Measurements from ENCODE around the gene BMI1. TPM values are rescaled to one million over a fixed set of nuclear protein-coding genes. Genes with fewer than 3 reads are reported as not detected.

Gene BMI1
- total RNA-seq, 3 donors from 2014 or later (not counting 1 experiment from before 2014, with no cell fraction given): 60.5 to 69.8 (median 66.4) TPM

DNA sequence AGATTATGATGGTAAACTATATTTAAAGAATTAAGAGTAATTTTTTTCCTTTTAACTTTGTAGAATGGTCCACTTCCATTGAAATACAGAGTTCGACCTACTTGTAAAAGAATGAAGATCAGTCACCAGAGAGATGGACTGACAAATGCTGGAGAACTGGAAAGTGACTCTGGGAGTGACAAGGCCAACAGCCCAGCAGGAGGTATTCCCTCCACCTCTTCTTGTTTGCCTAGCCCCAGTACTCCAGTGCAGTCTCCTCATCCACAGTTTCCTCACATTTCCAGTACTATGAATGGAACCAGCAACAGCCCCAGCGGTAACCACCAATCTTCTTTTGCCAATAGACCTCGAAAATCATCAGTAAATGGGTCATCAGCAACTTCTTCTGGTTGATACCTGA lies 8.3 kb downstream of the BMI1 start:
- Mint-ChIP-seq H3K27me3 (ENCODE audit: low read depth in 2 of 2) (peaks cover 6 to 8% of the 10 kb centered on the region in 2 donors), H3K9me3 (peaks cover 0 to 2% of the 10 kb centered on the region in 2 donors), H3K27ac (no peak overlapping the region), H3K4me1 (peaks cover 33 to 35% of the 10 kb centered on the region in 2 donors), H3K4me3 (no peak overlapping the region), H3K36me3 (peaks cover 10% of the 10 kb centered on the region)
- H3K4me1 ChIP-seq (ENCODE audit: control insufficient read depth, insufficient read depth, low read length): peaks cover 25% of the 10 kb centered on the region
- H3K9me3 ChIP-seq (ENCODE audit: control insufficient read depth, insufficient read depth, low read length): peaks cover 4% of the 10 kb centered on the region
- 97% methylated on average over 3 of the region's 3 CpGs for WGBS (ENCODE audit: insufficient coverage)
- H3K4me3 ChIP-seq (ENCODE audit: low read length): no peak overlapping the region
- H3K27ac ChIP-seq (ENCODE audit: low read length): no peak overlapping the region
- DNase-seq (no peak), ATAC-seq (no peak)
- peaks cover 8% of the 10 kb centered on the region for H3K27me3 ChIP-seq (ENCODE audit: control insufficient read depth, insufficient read depth, low read length)
- no peak for TF ChIP-seq CTCF (IDR thresholded peaks at IDR 0.05)
- peaks cover 20% of the 10 kb centered on the region for H3K36me3 ChIP-seq (ENCODE audit: control insufficient read depth, insufficient read depth, low read length)
- intact Hi-C loops (cut with micrococcal nuclease): loop anchor here (10.0 kb wide), 1 partner anchor 386 kb away; the partner anchor contains the start of gene PIP4K2A

DNA sequence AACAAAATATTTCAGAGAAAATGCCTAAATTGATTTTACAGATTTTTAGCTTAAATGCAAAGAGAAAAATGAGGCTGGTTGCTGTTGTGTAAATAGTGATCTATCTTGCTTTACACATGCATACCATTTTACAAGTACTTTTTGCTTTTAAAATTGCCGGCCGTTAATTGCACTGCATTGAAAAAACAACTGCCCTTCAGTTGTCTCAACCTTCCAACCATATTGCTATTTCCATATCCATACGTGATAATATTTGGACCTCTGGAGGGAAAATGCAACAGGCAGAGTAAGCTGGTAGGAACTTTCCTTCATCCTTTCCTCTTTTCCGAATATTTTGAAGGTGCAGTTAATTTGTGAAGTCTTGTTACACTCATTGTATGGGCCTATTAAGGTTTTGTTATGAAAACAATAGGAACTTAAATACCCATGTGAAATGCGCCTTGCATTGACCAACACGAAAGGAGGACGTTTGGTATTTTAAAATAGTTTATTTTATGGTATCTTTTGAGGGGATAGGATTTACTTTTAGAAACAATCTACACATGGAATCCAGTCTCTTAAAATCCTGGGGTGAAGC lies 11.3 kb downstream of the BMI1 start:
- H3K4me3 ChIP-seq (ENCODE audit: low read length): no peak overlapping the region
- ATAC-seq: no peak
- no peak for DNase-seq
- peaks cover 42% of the 10 kb centered on the region for H3K4me1 ChIP-seq (ENCODE audit: control insufficient read depth, insufficient read depth, low read length)
- peaks cover 10% of the 10 kb centered on the region for H3K36me3 Mint-ChIP-seq
- 94% methylated on average over 7 of the region's 7 CpGs for WGBS (ENCODE audit: insufficient coverage)
- H3K36me3 ChIP-seq (ENCODE audit: control insufficient read depth, insufficient read depth, low read length): peaks cover 17% of the 10 kb centered on the region
- no peak for TF ChIP-seq CTCF (IDR thresholded peaks at IDR 0.05)
- peaks cover 27% of the 10 kb centered on the region for H3K27me3 ChIP-seq (ENCODE audit: control insufficient read depth, insufficient read depth, low read length)
- peaks cover under 1 to 15% of the 10 kb centered on the region in 2 donors for H3K27me3 Mint-ChIP-seq (ENCODE audit: low read depth in 2 of 2)
- H3K9me3 Mint-ChIP-seq: peaks cover 0 to 2% of the 10 kb centered on the region in 2 donors
- H3K4me1 Mint-ChIP-seq: peaks cover 23 to 33% of the 10 kb centered on the region in 2 donors
- peaks cover 4% of the 10 kb centered on the region for H3K9me3 ChIP-seq (ENCODE audit: control insufficient read depth, insufficient read depth, low read length)
- peak overlapping the region in 1 of 2 donors; percentile 92 for H3K27ac Mint-ChIP-seq
- intact Hi-C loops (cut with micrococcal nuclease): no loop called here
- no peak overlapping the region for H3K27ac ChIP-seq (ENCODE audit: low read length)
- peak overlapping the region; percentile 91 for H3K4me3 Mint-ChIP-seq

GRCh38 chr10:22333167-22333974 lies 12.5 kb downstream of the BMI1 start:
- WGBS (ENCODE audit: insufficient coverage): 25% methylated on average over 25 of the region's 25 CpGs
- Mint-ChIP-seq H3K4me3 (peak overlapping the region; percentile 91), H3K27ac (peak overlapping the region; percentile 92), H3K36me3 (peaks cover 10% of the 10 kb centered on the region), H3K27me3 (ENCODE audit: low read depth in 2 of 2) (peaks cover 12 to 18% of the 10 kb centered on the region in 2 donors), H3K4me1 (peaks cover 25 to 33% of the 10 kb centered on the region in 2 donors), H3K9me3 (peaks cover 0 to 2% of the 10 kb centered on the region in 2 donors)
- peaks cover 14% of the 10 kb centered on the region for H3K36me3 ChIP-seq (ENCODE audit: control insufficient read depth, insufficient read depth, low read length)
- H3K4me3 ChIP-seq (ENCODE audit: low read length): peak overlapping the region; percentile 39
- H3K9me3 ChIP-seq (ENCODE audit: control insufficient read depth, insufficient read depth, low read length): peaks cover 4% of the 10 kb centered on the region
- TF ChIP-seq CTCF (IDR thresholded peaks at IDR 0.05): no peak
- peaks cover 39% of the 10 kb centered on the region for H3K27me3 ChIP-seq (ENCODE audit: control insufficient read depth, insufficient read depth, low read length)
- peak overlapping the region; percentile 72 for H3K27ac ChIP-seq (ENCODE audit: low read length)
- intact Hi-C loops (cut with micrococcal nuclease): no loop called here
- DNase-seq: peak in 1 of 2 donors; percentile 72
- no peak for ATAC-seq
- H3K4me1 ChIP-seq (ENCODE audit: control insufficient read depth, insufficient read depth, low read length): peaks cover 42% of the 10 kb centered on the region
